ENCODE measurements around the gene MRGPRD.

The MRGPRD gene

GRCh38 chr11:68930991-68931855 is 49.6 kb downstream of the MRGPRD start:
- no peak for DNase-seq

Data from T-helper 1 cell (primary cell).